WTC11 (cell line): ENCODE measurements around the gene PACSIN1. TPM values are rescaled to one million over a fixed set of nuclear protein-coding genes. Genes with fewer than 3 reads are reported as not detected.

Experiments
- ATAC-seq: fragments of 200-7000 bp; cut with Tn5 transposase; 2 replicates; pipeline ENCODE4 v1.10.0; 2021; ENCODE audit warnings: mild to moderate bottlenecking, moderate library complexity
- CTCF ChIA-PET: fragments of 300-600 bp; sonication (Branson Sonifier 250); formaldehyde crosslinking; loops from one replicate; lab custom pipeline; 2021; ENCODE audit warnings: antibody characterized with exemption; lab: Charles Lee
- POLR2A ChIA-PET: fragments of 350-600 bp; sonication (Branson Sonifier 250); formaldehyde crosslinking; loops from one replicate; lab custom pipeline; 2021; ENCODE audit warnings: antibody characterized with exemption; lab: Charles Lee
- DNase-seq: peaks from one replicate; pipeline ENCODE4 v3.0.0; 2021; ENCODE audit warnings: low spot score
- H3K27ac Mint-ChIP-seq: 2 replicates; pipeline ENCODE4 v1.8.0; 2021; ENCODE audit warnings: mixed read lengths
- H3K27me3 Mint-ChIP-seq: 2 replicates; pipeline ENCODE4 v1.8.0; 2021; ENCODE audit warnings: low read depth, mild to moderate bottlenecking, moderate library complexity, mixed read lengths
- H3K36me3 Mint-ChIP-seq: 2 replicates; pipeline ENCODE4 v1.8.0; 2021; ENCODE audit warnings: mixed read lengths
- H3K4me1 Mint-ChIP-seq: 2 replicates; pipeline ENCODE4 v1.8.0; 2022; ENCODE audit warnings: mixed read lengths
- H3K4me3 Mint-ChIP-seq: 2 replicates; pipeline ENCODE4 v1.8.0; 2021; ENCODE audit warnings: mild to moderate bottlenecking, moderate library complexity, mixed read lengths
- H3K9me3 Mint-ChIP-seq: 2 replicates; pipeline ENCODE4 v1.8.0; 2021; ENCODE audit warnings: mixed read lengths
- ELF4 ChIP-seq: sonication (generic); formaldehyde crosslinking; IDR thresholded peaks from 2 replicates; pipeline ENCODE4 v1.8.1; 2022; ENCODE audit warnings: low read depth, mild to moderate bottlenecking, moderate library complexity, missing genetic modification reagents
- EMX1 ChIP-seq: fragments of 250-450 bp; sonication (Bioruptor Pico); IDR thresholded peaks from 2 replicates; pipeline ENCODE4 v1.8.0; 2021; ENCODE audit warnings: mild to moderate bottlenecking
- FOXJ3 ChIP-seq: sonication (generic); formaldehyde crosslinking; IDR thresholded peaks from 2 replicates; pipeline ENCODE4 v1.9.0; 2021; ENCODE audit warnings: missing genetic modification reagents, mild to moderate bottlenecking, borderline replicate concordance
- GABPB1 ChIP-seq: sonication (generic); formaldehyde crosslinking; IDR thresholded peaks from 2 replicates; pipeline ENCODE4 v1.8.1; 2023; ENCODE audit warnings: mild to moderate bottlenecking, missing genetic modification reagents
- GTF2I ChIP-seq: fragments of 250-450 bp; sonication (Bioruptor Pico); conservative IDR thresholded peaks from 2 replicates; pipeline ENCODE4 v1.4.0; 2021; ENCODE audit warnings: mild to moderate bottlenecking
- NFATC4 ChIP-seq: fragments of 250-450 bp; sonication (Bioruptor Pico); IDR thresholded peaks from 2 replicates; pipeline ENCODE4 v1.9.0; 2021; ENCODE audit warnings: mild to moderate bottlenecking
- NFYB ChIP-seq: sonication (generic); formaldehyde crosslinking; conservative IDR thresholded peaks from 2 replicates; pipeline ENCODE4 v1.8.0; 2022; ENCODE audit warnings: low read depth, missing genetic modification reagents
- RELA ChIP-seq: sonication (generic); formaldehyde crosslinking; IDR thresholded peaks from 2 replicates; pipeline ENCODE4 v1.8.1; 2022; ENCODE audit warnings: missing genetic modification reagents, mild to moderate bottlenecking, borderline replicate concordance
- SP1 ChIP-seq: sonication (generic); formaldehyde crosslinking; conservative IDR thresholded peaks from 2 replicates; pipeline ENCODE4 v1.8.1; 2022; ENCODE audit warnings: missing genetic modification reagents
- STAT6 ChIP-seq: sonication (generic); formaldehyde crosslinking; conservative IDR thresholded peaks from 2 replicates; pipeline ENCODE4 v1.8.1; 2023; ENCODE audit warnings: mild to moderate bottlenecking, low read depth, missing genetic modification reagents, moderate library complexity
- TCF7 ChIP-seq: sonication (generic); formaldehyde crosslinking; IDR thresholded peaks from 2 replicates; pipeline ENCODE4 v1.8.0; 2022; ENCODE audit warnings: mild to moderate bottlenecking, low read depth, missing genetic modification reagents, moderate library complexity
- TEAD1 ChIP-seq: sonication (generic); formaldehyde crosslinking; IDR thresholded peaks from 2 replicates; pipeline ENCODE4 v1.8.0; 2022; ENCODE audit warnings: mild to moderate bottlenecking, missing genetic modification reagents
- ZNF263 ChIP-seq: sonication (generic); formaldehyde crosslinking; IDR thresholded peaks from 2 replicates; pipeline ENCODE4 v1.8.1; 2022; ENCODE audit warnings: low read depth, mild to moderate bottlenecking, moderate library complexity, missing genetic modification reagents
- ZNF281 ChIP-seq: sonication (generic); formaldehyde crosslinking; IDR thresholded peaks from 2 replicates; pipeline ENCODE4 v1.8.0; 2023; ENCODE audit warnings: mild to moderate bottlenecking, missing genetic modification reagents
- ZNF396 ChIP-seq: fragments of 250-450 bp; sonication (Bioruptor Pico); IDR thresholded peaks from 2 replicates; pipeline ENCODE4 v1.8.0; 2021; ENCODE audit warnings: mild to moderate bottlenecking, moderate library complexity, borderline replicate concordance
- total RNA-seq: library from RNA; stranded (reverse); gene quantifications from 3 replicates; pipeline ENCODE4 v1.2.3, GENCODE V29; 2021
- TF ChIP-seq, protein P1 (sequence below): sonication (generic); formaldehyde crosslinking; IDR thresholded peaks from 2 replicates; pipeline ENCODE4 v1.8.0; 2023; ENCODE audit warnings: missing genetic modification reagents, mild to moderate bottlenecking, borderline replicate concordance
- TF ChIP-seq, protein P2 (sequence below): fragments of 250-450 bp; sonication (Bioruptor Pico); IDR thresholded peaks from 2 replicates; pipeline ENCODE4 v1.9.0; 2021; ENCODE audit warnings: mild to moderate bottlenecking
- TF ChIP-seq, protein P3 (sequence below): fragments of 250-450 bp; sonication (Bioruptor Pico); IDR thresholded peaks from 2 replicates; pipeline ENCODE4 v1.9.0; 2021; ENCODE audit warnings: moderate library complexity, mild to moderate bottlenecking, inconsistent platforms, borderline replicate concordance

PACSIN1 gene
- total RNA-seq, 1 experiment from 2014 or later = 12.6 TPM

DNA sequence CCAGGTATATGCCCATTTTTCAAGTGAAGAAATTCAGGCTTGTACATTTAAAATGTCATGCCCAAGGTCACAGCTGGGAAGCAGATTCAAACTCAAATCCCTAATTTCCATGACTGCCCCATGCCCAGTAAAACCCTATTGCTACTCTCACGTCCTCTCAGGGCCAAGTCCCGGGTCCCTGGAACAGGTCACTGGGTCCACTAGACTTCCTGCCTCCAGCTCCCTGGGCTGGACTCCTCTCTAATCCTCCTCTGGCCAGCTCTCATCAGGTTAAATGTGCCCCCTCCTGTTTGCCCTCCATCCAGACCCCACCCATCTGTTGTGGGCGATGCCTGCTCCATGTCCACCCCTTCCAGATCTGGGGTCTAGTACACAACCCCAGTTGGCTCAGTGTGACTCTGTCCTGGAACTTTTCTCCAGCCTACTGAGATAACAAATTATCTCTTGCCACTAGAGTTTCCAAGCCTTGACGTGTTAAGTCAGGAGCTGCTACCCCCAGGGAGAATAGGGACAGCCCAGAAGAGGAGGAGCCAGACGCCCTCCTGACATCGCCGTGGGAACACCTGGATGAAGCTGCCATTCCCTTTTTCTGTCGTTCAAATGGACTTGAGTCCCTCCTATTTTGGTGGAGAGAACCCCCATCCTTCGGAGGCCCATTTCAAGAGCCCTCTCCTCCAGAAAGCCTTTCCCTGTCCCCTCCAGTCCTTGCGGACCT, 93.9 kb downstream of the PACSIN1 start:
- no peaks in the 10 kb centered on the region; the same call in 1 of the 2 replicates for H3K27me3 Mint-ChIP-seq
- 0 out of 2 replicates have a peak overlapping the region, but pooled peaks have one; percentile 11 for H3K27ac Mint-ChIP-seq
- H3K9me3 Mint-ChIP-seq = no peaks in the 10 kb centered on the region
- no peaks in the 10 kb centered on the region for H3K36me3 Mint-ChIP-seq
- ChIA-PET CTCF (interaction anchor here (0.6 to 2.3 kb wide), 7 partner anchors 15 to 100 kb away, joined by 3 to 10 read pairs (median 4); partner anchors contain the start of gene PACSIN1), POLR2A (no interaction called here)
- H3K4me1 Mint-ChIP-seq = peaks cover 14% of the 10 kb centered on the region
- TF ChIP-seq EMX1 (CRISPR knock-in tag) (no peak), TCF7 (CRISPR knock-in tag) (no peak), RELA (no peak), ZNF396 (CRISPR knock-in tag) (no peak)
- TF ChIP-seq, protein P1, sequence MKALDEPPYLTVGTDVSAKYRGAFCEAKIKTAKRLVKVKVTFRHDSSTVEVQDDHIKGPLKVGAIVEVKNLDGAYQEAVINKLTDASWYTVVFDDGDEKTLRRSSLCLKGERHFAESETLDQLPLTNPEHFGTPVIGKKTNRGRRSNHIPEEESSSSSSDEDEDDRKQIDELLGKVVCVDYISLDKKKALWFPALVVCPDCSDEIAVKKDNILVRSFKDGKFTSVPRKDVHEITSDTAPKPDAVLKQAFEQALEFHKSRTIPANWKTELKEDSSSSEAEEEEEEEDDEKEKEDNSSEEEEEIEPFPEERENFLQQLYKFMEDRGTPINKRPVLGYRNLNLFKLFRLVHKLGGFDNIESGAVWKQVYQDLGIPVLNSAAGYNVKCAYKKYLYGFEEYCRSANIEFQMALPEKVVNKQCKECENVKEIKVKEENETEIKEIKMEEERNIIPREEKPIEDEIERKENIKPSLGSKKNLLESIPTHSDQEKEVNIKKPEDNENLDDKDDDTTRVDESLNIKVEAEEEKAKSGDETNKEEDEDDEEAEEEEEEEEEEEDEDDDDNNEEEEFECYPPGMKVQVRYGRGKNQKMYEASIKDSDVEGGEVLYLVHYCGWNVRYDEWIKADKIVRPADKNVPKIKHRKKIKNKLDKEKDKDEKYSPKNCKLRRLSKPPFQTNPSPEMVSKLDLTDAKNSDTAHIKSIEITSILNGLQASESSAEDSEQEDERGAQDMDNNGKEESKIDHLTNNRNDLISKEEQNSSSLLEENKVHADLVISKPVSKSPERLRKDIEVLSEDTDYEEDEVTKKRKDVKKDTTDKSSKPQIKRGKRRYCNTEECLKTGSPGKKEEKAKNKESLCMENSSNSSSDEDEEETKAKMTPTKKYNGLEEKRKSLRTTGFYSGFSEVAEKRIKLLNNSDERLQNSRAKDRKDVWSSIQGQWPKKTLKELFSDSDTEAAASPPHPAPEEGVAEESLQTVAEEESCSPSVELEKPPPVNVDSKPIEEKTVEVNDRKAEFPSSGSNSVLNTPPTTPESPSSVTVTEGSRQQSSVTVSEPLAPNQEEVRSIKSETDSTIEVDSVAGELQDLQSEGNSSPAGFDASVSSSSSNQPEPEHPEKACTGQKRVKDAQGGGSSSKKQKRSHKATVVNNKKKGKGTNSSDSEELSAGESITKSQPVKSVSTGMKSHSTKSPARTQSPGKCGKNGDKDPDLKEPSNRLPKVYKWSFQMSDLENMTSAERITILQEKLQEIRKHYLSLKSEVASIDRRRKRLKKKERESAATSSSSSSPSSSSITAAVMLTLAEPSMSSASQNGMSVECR (CRISPR knock-in tag) = no peak
- H3K4me3 Mint-ChIP-seq = no peak overlapping the region
- DNase-seq = no peak
- ATAC-seq = peak; percentile 56

GRCh38 chr6:34560366-34561226, 94.7 kb downstream of the PACSIN1 start:
- TF ChIP-seq FOXJ3 (no peak), GTF2I (CRISPR knock-in tag) (peak; percentile 82), TEAD1 (0 out of 2 replicates have a peak, but pooled peaks have one; percentile 15), GABPB1 (CRISPR knock-in tag) (peak; percentile 72), EMX1 (CRISPR knock-in tag) (no peak), STAT6 (CRISPR knock-in tag) (no peak), NFYB (CRISPR knock-in tag) (no peak), ZNF263 (CRISPR knock-in tag) (no peak), ZNF396 (CRISPR knock-in tag) (no peak)
- TF ChIP-seq, all 79 proteins: peak for 3
- ChIA-PET CTCF (interaction anchor here (0.6 to 2.3 kb wide), 7 partner anchors 16 to 101 kb away, joined by 3 to 10 read pairs (median 4); partner anchors contain the start of gene PACSIN1), POLR2A (no interaction called here)
- DNase-seq = peak; percentile 39
- Mint-ChIP-seq H3K27me3 (no peaks in the 10 kb centered on the region; the same call in 1 of the 2 replicates), H3K4me1 (peaks cover 14% of the 10 kb centered on the region), H3K27ac (peak overlapping the region; percentile 11; the same call in 1 of the 2 replicates), H3K9me3 (no peaks in the 10 kb centered on the region), H3K36me3 (no peaks in the 10 kb centered on the region), H3K4me3 (no peak overlapping the region)
- ATAC-seq = no peak

DNA sequence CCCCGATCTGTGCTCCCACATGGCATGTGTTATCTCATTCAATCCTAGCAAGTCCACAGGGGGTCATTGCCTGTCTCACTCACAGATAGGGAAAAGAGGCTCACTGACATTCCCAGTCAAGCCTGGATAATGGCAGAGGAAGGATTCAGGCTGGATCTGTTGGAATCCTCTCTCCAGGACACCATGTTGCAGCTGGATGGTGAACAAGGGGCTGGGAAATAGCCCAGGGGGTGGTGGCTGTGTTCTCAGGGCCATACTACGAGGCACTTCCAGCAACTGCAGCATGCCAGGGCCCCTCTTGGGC, 95.3 kb downstream of the PACSIN1 start:
- DNase-seq (no peak), ATAC-seq (no peak)
- Mint-ChIP-seq H3K4me1 (peaks cover 20% of the 10 kb centered on the region), H3K9me3 (no peaks in the 10 kb centered on the region), H3K27me3 (no peaks in the 10 kb centered on the region; the same call in 1 of the 2 replicates), H3K36me3 (no peaks in the 10 kb centered on the region), H3K27ac (no peak overlapping the region), H3K4me3 (no peak overlapping the region)
- CTCF ChIA-PET = interaction anchor here (1.1 to 2.3 kb wide), 4 partner anchors 29 to 101 kb away, joined by 3 to 8 read pairs (median 4); partner anchors contain the start of gene PACSIN1
- POLR2A ChIA-PET = no interaction called here
- TF ChIP-seq ZNF281 (no peak), NFATC4 (CRISPR knock-in tag) (no peak), ELF4 (no peak), TEAD1 (no peak), SP1 (CRISPR knock-in tag) (no peak)
- TF ChIP-seq, protein P2, sequence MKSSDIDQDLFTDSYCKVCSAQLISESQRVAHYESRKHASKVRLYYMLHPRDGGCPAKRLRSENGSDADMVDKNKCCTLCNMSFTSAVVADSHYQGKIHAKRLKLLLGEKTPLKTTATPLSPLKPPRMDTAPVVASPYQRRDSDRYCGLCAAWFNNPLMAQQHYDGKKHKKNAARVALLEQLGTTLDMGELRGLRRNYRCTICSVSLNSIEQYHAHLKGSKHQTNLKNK = no peak
- TF ChIP-seq, protein P3, sequence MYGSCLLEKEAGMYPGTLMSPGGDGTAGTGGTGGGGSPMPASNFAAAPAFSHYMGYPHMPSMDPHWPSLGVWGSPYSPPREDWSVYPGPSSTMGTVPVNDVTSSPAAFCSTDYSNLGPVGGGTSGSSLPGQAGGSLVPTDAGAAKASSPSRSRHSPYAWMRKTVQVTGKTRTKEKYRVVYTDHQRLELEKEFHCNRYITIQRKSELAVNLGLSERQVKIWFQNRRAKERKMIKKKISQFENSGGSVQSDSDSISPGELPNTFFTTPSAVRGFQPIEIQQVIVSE (CRISPR knock-in tag) = no peak
